GM21390 (cell line): Measurements from ENCODE around the gene NOVA2.
A peak's percentile ranks its signal among the peaks of the same experiment; 100 is the strongest.

Experiments used
- ATAC-seq: cut with Tn5 transposase; IDR thresholded peaks from one replicate; pipeline ENCODE4 v1.9.1; 2021; ENCODE audit not compliant: unreplicated experiment

NOVA2 gene

DNA sequence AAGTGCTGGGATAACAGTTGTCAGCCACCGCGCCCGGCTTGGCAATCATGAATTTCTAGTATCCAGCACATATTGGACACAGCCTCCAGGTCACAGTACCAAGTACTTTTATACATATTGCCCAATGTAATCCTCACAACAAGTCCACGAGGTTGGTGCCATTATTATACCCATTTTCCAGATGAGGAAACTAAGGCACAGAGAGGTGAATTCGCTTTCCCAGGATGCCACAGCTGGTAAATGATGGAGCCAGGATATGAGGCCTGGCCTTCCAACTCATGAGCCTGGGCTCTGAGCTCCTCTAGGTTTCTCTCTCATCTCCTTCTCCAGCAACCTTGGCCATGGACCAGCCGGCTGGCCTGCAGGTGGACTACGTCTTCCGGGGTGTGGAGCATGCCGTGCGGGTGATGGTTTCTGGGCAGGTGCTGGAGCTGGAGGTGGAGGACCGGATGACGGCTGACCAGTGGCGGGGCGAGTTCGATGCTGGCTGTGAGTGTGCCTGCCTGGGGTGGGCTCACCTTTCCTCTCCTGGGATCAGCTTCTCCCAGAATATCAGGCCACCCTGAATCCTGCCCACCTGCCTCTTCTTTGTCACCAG is 29.1 kb upstream of the NOVA2 start:
- no peak for ATAC-seq

DNA sequence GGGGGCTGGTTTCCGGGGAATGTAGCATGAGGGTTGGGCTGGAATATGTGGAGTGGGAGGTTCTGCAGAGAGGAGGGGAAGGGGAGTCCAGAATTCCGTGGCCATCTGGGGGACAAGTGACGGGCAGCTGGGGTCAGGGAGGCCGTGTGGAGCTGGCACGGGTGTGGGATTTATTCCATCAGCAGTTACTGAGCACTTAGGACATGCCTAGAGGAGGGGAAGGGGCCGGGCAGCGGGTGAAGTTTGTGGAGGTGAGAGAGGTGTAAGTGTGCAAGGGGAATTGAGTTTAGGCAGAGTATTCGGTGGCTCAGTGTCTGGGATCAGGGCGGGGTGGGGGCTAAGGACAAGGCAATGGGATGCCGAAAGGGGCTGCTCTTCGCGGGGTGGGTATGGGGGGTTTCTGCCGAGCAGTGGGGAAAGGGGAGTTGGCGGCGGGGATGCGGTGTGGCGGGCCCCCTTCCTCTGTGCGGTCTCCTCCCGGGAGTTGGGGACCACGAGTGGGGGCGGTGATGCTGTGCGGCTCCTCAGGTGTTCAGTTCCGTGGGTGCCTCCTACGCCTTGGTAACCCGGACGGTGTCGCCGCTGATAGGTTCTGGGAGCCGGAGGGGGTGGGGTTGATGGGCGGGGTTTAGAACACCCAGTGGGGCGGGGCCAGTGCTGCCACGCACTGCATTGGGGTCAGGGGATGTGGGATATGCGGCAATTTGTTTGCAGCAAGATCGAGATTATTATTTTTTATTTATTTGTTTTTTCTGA is 27.0 kb upstream of the NOVA2 start:
- ATAC-seq: no peak

DNA sequence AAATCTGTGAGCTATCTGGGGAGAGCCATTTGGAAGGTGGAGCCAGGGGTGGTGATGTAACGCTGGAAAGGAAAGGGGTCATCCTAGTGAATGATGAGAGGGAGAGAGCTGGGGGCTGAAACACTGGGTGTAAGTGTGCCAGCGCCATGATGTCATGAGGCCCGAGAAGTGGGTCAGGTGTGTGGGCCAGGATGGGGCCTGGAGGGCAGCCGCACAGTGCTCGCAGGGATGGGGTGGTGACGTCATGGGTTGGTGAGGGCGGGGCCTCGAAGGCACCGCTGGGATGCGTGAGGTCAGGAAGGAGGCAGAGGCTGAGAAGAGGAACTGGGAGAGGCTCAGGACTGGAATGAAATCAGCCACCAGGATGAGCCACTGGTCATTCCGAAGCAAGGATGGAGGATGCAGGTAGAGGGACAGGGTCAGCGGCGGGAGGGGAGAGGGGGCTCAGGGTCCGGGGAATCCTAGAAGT is 26.0 kb upstream of the NOVA2 start:
- no peak for ATAC-seq

DNA sequence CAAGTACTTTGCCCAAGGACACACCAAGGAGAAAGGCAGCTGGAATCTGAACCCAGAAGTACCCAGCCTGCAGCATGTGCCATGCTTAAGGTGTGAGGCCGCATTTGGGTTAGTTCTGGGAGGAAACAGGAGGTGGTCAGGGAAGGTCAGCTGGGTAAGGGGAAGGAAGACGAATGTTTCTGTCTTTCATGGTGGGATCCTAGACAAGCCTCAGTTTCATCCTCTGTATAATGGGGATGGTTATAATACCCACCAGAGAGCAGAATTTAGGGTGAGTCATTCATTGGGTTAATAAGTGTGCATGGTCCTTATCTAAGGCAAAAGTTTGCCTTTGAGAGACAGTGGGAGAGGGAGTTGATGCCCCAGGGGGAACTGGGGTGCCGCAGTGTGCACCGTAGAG is 25.2 kb upstream of the NOVA2 start:
- no peak for ATAC-seq

DNA sequence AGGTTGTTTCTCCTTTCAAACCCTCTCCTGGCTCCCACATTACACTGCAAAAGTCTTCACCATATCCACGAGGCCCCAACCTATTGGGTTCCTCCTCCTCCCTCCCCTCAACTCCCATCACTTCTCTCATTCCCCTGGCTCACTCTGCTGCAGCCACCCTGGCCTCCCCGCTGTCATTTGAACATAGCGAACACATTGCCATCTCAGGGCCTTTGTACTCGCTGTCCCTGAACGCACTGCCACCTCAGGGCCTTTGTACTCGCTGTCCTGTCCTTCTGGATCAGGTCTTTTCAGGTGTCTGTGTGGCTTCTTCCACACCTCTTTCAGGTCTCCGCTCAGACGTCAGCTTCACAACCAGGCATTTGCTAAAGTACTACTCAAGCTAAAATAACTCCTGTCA is 23.3 kb upstream of the NOVA2 start:
- no peak for ATAC-seq

DNA sequence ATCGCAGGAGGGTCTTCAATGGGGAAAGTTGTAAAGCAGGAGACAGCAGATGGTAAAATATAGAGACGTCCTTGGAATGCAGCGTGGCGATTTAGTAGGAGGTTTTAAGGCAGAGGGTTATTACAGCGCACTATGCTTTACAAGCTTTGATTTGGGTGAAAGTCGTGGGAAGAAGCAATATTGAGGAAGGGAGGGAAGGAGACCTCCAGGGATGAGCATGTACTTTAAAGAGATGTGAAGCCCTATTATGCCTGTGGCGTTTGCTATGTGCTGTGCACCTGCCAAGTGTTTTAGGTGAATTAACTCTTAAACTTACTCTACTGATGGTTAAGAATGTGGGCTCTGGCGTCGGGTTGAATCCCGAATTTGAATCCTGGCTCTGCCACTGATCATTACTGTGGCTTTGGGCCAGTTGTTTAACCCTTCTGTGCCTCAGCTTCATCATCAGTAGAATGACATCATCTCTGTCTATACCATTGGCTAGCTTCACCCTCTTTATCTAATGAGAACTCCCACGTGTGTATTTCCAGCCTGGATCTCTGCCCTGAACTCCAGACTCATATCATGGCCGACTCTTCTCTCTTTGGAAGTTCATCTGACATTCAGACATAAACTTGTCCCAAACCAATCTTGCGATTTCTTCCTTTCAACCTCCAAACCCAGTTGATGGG is 22.2 kb upstream of the NOVA2 start:
- ATAC-seq: no peak

DNA sequence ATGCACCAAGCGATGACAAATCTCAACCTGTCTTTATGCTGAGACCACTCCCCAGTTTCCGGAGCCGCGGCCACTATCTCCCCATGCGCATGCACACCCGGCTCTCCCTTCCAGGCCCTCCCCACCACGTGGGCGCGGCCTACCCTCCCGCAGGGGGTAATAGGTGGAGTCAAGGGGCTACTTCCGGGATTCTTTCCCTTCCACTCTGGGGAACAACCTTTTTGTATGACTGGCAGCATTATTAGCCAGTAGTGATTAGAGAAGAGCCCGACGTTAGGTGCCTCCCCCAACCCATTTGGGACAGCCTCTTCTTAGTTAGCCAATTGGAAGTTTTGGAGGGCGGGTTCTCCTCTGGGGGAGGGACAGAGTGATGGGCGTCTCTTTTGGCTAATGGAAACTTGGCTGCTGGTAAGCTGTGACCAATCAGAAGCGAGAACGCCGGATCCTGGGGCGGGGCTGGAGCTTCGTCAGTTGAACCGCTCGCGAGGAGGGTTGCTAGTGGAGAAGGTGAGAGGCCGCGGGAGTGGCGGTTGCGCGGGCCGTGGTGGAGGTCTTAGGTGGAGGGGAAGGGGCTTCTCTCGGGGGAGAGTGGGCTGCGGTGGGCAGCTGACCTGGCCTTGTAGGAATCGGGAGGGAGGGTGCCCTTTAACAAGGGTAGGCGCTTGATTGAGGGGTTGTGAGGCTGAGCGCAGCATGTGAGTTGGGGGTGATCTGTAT is 21.5 kb upstream of the NOVA2 start, which contains the start of gene CCDC61:
CCDC61 (plus strand) TSS at position 470 of the 717 bp plus-strand sequence. CDS start 7,552 bp downstream, outside the sequence.
- ATAC-seq: peak; percentile 95

DNA sequence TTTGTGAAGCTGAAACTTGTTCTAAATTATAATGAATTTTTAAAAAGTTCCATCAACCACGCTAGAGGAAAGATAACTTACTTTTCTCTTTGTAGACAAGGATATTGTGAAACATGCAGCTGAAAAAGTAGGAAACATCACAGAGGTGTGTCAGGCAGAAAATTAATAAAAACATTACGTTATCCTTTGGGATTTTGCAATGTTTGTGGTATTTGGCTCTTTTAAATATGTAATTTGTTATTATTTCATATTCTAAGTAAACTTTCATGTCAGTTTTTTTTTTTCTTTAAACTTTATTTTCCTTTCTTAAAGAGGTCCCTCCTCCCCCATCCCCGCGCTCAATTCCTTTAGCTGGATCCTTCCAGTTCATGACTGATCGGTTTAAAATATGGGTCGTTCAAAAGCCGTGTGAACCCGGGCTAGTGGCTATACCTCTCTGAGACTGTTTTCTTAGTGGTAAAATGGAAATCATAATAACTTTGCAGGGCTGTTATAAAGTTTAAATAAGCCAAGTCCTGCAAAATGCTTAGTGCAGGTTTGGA is 20.9 kb upstream of the NOVA2 start:
- peak; percentile 2 for ATAC-seq

DNA sequence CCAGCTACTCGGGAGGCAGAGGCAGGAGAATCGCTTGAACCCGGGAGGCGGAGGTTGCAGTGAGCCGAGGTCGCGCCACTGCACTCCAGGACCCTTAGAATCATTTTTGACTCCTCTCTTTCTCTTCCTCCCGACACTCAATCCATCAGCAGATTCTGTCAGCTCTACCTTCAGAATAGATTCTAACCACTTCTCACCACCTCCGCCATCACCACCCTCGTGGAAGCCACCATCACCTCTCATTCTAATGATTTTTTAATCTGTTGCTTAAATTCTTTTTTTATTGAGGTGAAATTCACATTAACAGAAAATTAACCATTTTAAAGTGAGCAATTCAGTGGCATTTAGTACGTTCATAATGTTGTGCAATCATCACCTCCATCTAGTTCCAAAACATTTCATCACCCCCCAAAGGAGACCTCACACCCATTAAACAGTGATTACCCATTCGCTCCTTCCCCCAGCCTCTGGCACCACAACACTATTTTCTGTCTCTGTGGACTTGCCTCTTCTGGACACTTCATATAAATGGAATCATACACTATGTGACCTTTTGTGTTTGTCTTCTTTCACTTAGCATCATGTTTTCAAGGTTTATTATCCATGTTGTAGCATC is 16.6 kb upstream of the NOVA2 start:
- no peak for ATAC-seq

DNA sequence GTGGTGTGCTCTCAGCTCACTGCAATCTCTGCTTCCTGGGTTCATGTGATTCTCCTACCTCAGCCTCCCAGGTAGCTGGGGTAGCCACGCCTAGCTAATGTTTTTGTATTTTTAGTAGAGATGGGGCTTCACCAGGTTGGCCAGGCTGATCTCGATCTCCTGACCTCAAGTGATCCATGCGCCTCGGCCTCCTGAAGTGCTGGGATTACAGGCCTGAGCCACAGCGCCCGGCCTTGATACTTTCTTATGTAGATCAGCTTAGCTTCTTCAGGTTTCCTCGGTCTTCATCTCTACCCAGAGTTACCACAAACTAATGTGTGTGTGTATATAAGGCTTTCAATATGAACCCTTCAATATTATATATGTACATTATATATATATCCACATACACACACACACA is 11.7 kb upstream of the NOVA2 start:
- no peak for ATAC-seq

DNA sequence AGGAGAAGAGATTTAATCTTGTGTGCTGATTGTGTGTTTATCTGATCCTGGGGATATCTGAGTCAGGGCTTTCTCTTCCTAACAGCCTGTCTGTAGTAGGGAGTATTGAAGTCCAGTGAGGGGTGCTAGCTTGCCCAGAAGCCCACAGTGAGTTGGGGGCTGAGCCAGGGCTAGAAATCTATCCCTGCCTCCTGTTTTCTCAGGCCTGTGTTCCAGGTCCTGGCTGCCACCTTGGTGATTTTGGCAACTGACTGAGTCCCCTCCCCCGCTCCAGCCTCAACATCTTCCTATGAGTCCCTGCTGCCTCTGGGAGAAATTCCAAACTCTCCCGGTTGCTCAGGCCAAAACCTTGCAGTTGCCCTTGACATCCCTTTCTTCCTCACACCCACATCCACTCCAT is 7.7 kb upstream of the NOVA2 start:
- no peak for ATAC-seq

DNA sequence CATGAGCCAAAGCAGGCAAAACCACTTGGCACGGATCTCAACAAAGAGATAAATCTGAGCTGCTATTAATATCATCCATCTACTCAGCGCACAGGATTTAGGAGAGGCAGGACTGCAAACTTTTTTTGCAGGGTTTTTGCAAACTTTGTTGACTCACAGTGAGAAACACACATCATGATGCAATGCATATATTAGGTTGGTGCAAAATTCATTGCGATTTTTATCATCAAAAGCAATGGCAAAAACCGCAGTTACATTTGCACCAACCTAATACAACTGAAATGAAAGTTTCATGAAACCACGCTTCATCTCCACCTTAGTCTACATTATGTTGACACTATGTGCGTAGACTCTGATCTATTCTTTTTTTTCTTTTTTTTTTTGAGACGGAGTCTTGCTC is 4.5 kb upstream of the NOVA2 start:
- ATAC-seq: no peak

DNA sequence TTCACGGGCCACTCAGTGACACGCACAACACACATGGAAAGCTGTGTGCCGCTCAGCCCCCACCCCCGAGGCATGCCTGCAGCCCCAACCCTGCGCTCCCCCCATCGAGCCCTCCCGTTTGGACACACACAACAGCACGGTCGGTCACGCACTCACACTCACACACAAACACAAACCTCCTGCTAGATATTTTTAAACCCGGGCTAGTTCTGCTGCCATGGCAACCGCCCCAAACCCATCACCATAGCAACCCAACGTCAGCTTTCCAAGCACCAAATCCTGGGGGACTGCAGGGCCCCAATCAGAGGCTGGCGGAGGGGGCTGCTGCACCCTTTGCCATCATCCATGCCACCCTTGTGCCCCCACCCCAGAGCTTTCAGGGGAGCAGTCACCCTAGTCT is 2.5 kb upstream of the NOVA2 start:
- ATAC-seq: no peak

DNA sequence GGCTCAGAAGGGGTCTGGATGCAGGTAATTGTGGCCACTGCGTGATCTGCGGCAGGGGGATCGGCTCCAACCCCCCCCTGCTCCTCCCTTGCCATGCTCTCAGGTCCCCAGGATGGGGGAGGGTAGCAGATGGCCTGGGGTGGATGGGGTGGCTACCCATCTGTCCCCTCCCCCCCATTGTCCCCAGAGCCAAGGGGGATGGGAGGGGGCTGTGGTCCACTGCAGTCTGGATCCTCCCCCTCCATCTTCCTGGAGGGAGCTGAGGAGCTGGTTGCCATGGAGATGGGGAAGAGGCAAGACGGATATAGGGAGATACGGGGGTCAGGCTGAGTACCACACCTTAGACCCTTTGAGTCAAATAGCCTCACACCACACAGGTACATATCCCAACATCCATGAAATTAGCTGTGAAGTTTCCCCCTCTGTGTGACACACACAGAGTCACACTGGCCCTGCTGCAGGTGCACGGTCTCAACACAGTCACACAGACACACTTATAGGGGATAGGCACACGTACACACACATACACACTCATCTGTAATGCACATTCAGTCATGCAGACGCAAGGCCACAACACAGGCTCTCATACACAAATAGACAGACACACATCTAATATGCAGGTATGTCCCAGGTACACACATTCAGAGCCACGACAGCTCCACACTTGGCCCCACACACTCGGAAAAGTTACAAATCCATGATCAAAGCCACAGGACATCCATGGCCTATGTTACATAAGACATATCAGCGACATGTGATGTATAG is 1.8 kb upstream of the NOVA2 start:
- ATAC-seq: no peak

DNA sequence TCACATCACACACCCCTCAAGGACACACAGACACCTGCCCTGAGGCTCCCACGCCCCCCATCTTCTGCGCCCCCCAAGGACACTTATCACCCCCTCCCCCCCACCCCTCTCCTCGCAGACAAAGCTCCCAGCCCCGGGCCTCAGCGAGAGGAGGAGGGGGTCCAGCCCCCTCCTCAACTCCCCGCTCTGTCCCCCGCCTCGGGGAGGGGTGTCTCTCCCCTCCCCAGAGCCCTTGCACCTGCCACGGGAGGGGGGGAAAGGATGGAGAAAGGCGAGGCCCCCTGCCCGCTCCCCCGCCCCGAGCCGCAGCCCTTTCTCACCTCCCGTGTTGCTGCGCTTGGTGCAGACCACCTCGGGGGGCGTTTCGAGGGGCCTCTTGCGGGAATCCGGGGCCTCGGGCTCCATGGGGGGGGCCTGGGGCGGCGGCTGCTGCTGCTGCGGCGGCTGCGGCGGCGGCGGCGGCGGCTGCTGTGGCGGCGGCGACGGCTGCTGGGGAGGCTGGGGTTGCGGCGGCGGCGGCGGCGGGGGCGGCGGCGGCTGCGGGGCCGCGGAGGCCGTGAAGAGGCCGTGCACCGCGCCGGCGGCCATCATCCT is 621 bp downstream of the NOVA2 start:
- ATAC-seq: no peak

DNA sequence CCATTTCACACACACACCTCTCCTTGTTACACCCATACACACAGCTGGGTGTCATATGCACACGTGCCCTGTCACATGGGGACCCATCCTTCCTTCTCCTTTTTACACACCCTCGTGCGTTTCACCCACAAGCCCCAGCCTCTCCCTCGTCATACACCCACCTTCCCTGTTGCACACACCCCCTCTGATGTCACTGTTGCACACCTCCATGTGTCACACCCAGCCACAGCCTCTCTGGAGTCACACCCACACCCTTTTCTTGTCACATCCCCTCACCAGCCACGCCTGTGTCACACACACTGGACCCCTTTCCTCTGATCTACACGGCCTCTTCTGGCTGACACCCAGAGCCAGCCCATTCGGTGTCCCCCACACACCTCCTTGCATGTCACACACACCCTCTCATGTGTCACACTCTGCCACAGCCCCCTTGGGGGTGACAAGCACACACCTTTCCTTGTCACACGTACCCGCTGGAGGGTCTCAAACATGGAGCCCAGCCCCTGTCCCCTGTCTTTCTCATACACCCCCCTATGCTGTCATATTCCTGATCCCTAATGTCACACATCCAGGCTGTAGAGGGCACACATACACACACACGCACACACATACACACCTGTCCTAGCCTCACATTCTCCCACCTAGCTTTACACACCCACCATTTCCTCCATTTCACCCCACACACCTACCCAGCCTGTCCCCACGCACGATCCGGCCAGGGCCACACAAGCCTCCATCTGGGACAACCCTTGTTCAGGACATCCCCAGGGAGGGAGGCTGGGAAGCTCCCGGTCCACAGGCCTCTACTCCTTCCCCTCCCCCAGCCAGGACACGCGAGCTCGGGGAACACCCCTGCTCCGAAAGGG is 1.4 kb downstream of the NOVA2 start:
- ATAC-seq: no peak

DNA sequence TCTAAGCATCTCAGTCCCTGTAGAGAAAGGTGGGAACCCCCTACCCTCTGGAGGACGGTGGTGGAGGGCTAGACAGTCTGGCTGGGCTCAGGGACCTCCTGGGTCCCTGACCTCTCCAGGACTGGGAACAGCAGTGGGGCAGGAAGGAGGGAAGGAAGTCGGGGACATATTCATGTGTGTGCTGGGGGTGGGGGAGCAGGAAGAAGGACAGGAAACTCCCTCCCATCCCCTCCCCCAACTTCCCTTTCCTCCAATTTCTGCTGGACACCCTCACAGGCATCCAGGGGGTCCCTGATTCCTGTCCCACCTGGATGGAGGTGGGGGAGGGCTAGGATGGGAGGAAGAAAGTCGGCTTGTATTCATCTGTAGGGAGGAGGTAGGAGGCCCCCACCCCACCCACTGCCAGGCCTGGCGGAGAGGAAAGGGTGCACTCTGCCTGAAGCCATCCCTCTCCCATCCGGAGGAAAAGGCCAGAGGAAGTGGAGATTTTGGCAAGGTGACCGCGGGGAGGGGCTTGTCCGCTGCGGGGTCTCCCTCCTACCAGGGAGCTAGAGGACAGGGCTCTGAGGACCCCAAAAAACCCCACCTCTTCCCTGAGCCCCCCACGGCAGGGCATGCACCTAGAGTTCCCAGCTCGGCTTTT is 2.3 kb downstream of the NOVA2 start:
- ATAC-seq: no peak

DNA sequence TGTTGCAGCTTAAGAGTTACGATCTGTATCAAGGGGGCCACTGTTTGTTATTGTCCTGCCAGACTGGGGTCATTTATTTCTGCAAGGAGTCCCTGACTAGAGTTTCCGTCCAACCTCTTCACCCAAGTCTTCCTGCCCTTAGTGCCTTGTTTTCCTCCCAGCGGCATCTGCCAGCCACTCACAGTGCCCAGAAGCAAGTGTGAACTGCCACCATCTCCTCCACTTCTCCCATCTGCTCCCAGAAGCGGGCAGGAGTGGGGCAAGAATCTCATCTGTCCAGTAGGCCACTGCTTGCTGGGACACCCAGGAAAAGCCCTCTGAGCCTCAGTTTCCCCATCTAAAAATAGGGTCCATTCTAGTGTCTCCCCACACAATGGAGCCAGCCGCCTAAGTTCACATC is 4.0 kb downstream of the NOVA2 start:
- no peak for ATAC-seq
